ENCODE results near the gene AEN. TPM values are rescaled to one million over a fixed set of nuclear protein-coding genes. Genes with fewer than 3 reads are reported as not detected.

The AEN gene
- total RNA-seq, 1 donor from 2014 or later: 33.0 TPM

- TF ChIP-seq CTCF (IDR thresholded peaks at IDR 0.05; ENCODE audit: unreplicated experiment): no peak
- H3K4me3 Mint-ChIP-seq: peak overlapping the region; percentile 86
- no peaks in the 10 kb centered on the region for H3K9me3 Mint-ChIP-seq
- peak overlapping the region; percentile 69 for H3K27ac Mint-ChIP-seq
- H3K27me3 Mint-ChIP-seq (ENCODE audit: low read depth): no peaks in the 10 kb centered on the region
- H3K4me1 Mint-ChIP-seq: peaks cover 52% of the 10 kb centered on the region
- no peaks in the 10 kb centered on the region for H3K36me3 Mint-ChIP-seq
- DNase-seq (ENCODE audit: low spot score in 2 of 2, unreplicated experiment in 2 of 2): no peak
Observed at GRCh38 chr15:88621789-88622604, 857 bp downstream of the AEN start.

DNA sequence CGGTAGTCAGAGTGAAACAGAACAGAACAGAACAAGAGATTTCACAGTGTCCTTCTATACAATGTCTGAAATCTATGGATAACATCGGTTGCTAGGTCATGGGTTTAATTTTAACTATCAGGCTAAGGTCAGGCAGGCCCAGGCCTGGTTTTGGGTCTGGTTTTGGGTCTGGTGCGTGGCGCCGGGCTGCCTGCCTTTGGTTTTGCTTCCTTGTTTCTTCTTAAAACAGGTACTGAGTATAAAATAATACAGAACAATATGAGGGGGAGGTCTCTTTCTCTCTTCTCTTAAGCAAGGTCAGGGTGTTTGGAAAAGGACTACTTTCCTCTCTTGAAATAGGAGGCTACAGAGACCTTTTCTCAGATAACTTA is 1.4 kb downstream of the AEN start:
- Mint-ChIP-seq H3K9me3 (no peaks in the 10 kb centered on the region), H3K36me3 (no peaks in the 10 kb centered on the region), H3K27ac (peak overlapping the region; percentile 33), H3K4me1 (peaks cover 50% of the 10 kb centered on the region), H3K4me3 (peak overlapping the region; percentile 86), H3K27me3 (ENCODE audit: low read depth) (no peaks in the 10 kb centered on the region)
- no peak for DNase-seq (ENCODE audit: low spot score in 2 of 2, unreplicated experiment in 2 of 2)
- TF ChIP-seq CTCF (IDR thresholded peaks at IDR 0.05; ENCODE audit: unreplicated experiment): no peak

DNA sequence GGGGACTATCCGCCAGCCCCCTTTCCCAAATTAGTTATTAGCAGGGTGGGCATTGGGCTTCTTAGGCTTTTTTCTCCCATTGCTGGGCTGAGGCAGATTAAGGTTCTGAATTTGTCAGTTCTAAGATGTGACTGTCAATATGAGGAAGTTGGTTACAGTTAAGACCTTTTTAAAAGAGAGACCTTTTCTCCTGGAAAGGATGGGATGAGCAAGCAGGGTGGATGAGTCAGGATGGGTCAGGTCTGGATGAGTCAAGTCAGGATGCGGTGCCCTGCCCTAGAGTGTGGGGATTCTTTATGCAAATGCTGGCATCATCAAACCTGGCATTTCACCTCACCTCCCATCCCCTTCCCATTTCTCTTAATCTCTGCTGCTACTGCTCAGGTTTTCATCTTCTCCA is 1.9 kb downstream of the AEN start:
- DNase-seq (ENCODE audit: low spot score in 2 of 2, unreplicated experiment in 2 of 2): no peak
- Mint-ChIP-seq H3K4me1 (peaks cover 46% of the 10 kb centered on the region), H3K27ac (no peak overlapping the region), H3K9me3 (no peaks in the 10 kb centered on the region), H3K27me3 (ENCODE audit: low read depth) (no peaks in the 10 kb centered on the region), H3K4me3 (peak overlapping the region; percentile 86), H3K36me3 (no peaks in the 10 kb centered on the region)
- TF ChIP-seq CTCF (IDR thresholded peaks at IDR 0.05; ENCODE audit: unreplicated experiment): no peak

DNA sequence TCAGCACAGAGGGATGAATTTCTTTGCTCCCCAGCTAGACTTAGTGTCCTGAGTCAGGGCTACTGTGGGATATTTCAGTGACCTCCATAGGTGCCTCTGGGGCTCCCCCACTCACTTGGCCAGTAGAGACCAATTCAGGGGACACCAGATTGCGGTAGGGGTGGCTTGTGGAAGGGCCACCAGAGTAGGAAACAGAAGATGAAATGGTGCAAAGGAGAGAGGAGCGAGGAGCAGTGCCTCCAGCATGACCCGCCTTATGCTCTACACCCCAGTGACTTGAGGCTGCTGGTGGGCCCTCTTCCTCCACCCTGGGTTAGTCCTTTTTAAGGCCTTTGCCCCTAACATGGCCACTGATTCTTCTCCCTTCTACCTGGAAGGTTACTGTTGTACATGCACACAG is 2.5 kb downstream of the AEN start:
- no peaks in the 10 kb centered on the region for H3K36me3 Mint-ChIP-seq
- no peak for DNase-seq (ENCODE audit: low spot score in 2 of 2, unreplicated experiment in 2 of 2)
- H3K27ac Mint-ChIP-seq: no peak overlapping the region
- no peak for TF ChIP-seq CTCF (IDR thresholded peaks at IDR 0.05; ENCODE audit: unreplicated experiment)
- no peaks in the 10 kb centered on the region for H3K9me3 Mint-ChIP-seq
- H3K4me1 Mint-ChIP-seq: peaks cover 41% of the 10 kb centered on the region
- no peaks in the 10 kb centered on the region for H3K27me3 Mint-ChIP-seq (ENCODE audit: low read depth)
- H3K4me3 Mint-ChIP-seq: no peak overlapping the region

GRCh38 chr15:88624156-88624970 is 3.2 kb downstream of the AEN start:
- Mint-ChIP-seq H3K36me3 (no peaks in the 10 kb centered on the region), H3K27ac (peak overlapping the region; percentile 78), H3K4me3 (peak overlapping the region; percentile 44), H3K27me3 (ENCODE audit: low read depth) (no peaks in the 10 kb centered on the region), H3K4me1 (peaks cover 41% of the 10 kb centered on the region), H3K9me3 (no peaks in the 10 kb centered on the region)
- no peak for TF ChIP-seq CTCF (IDR thresholded peaks at IDR 0.05; ENCODE audit: unreplicated experiment)
- DNase-seq (ENCODE audit: low spot score in 2 of 2, unreplicated experiment in 2 of 2): no peak

Measured in mesothelial cell of epicardium (in vitro differentiated cells).